Measurements from ENCODE around the gene TUBD1.
A peak's percentile ranks its signal among the peaks of the same experiment; 100 is the strongest.

- TF ChIP-seq EP300 (IDR thresholded peaks at IDR 0.05) (no peak), CTCF (IDR thresholded peaks at IDR 0.05) (peak in 1 of 2 donors; percentile 34), POLR2A (IDR thresholded peaks at IDR 0.05) (no peak), POLR2AphosphoS5 (IDR thresholded peaks at IDR 0.05) (peak in 1 of 3 donors; percentile 32)
Measured at GRCh38 chr17:59853168-59853918, 39.4 kb downstream of the TUBD1 start.

All from suprapubic skin (tissue), 4 donors.